ENCODE data around the gene VDAC1.

Gene VDAC1

GRCh38 chr5:133926489-133927299, 78.1 kb downstream of the VDAC1 start:
- no peak for DNase-seq (ENCODE audit: low read depth)

DNA sequence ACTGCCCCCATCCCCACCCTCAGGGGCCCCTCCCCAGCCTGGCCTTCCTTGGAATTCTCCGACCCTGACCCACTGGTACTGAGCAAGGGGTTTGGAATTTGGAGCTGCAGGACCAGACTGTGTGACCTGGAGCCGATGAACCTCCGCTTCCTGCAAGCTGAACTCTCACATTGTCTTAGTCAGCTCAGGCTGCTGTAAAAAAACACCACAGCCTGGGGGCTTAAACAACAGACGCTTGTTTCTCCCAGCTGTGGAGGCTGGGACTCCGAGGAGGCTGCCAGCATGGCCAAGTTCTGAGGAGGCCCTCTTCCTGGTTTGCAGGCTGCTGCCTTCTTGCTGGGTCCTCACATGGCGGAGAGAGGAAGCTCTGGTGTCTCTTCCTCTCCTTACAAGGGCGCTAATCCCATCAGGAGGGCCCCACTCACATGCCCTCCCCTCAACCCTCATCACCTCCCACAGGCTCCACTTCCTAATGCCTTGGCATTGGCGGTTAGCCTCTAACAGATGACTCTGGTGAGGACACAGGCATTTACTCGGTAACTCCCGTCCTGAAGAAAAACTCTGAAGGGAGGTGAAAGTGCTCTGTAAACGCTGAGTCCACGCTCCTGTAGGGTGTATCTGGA, 78.8 kb downstream of the VDAC1 start:
- DNase-seq (ENCODE audit: low read depth), result no peak

- DNase-seq (ENCODE audit: low read depth), result no peak
Measured at GRCh38 chr5:133925269-133925668, 79.5 kb downstream of the VDAC1 start.

DNA sequence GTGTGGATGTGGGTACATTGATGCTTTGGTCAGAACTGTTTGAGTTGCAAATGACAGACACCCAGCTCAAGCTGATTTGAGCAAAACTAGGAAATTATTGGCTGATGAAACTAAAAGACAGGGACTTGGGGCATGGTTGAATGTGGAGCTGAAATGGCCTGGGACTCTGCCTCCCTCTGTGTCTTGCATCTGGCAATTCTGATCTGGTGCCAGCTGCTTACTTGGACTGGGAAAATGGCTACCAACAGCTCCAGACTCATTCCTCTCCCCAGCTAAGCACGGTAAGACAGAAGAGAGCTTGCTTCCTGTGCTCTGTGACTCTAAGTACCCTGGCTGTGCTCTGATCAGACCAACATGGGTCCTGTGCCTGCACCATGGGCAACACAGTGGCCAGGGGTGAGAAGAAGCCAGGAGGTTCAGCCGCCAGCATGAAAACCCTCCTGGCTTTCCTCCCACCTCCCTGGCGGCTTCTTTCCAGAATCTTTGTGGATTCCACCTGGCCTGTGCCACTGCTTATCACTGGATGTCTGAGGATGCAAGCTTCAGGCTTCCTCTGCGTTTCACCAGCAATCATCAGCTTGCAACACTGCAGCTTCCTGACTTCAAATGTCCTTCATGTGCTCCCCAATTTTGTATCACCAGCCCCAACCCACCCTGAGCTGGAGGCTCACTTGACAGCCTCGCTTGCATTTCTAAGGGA, 80.4 kb downstream of the VDAC1 start:
- no peak for DNase-seq (ENCODE audit: low read depth)

DNA sequence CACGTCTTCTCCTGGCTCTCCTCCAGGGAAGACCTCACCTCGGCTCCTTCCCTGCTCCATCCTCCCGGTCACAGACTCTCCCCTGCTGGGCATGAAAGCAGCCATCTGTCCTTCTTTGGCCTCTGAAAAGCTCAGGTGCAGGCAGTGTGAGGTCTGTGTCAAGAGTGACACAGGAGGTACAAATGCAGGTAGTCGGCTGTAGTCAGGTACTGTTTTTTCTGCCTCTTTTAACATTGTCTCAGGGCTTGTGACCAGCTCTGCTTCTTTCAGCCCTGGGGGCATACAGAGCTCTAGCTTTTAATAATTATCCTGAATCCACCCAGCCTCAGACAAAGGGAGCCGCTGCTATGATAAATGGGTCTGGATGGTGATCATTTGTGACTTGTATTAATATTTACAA, 82.8 kb downstream of the VDAC1 start:
- DNase-seq (ENCODE audit: low read depth), result no peak

Measured in T follicular helper cell (primary cell).